Measurements from ENCODE around the gene MYH10. TPM values are rescaled to one million over a fixed set of nuclear protein-coding genes. Genes with fewer than 3 reads are reported as not detected.

Gene MYH10
- total and polyA plus RNA-seq, 5 donors from 2014 or later: 0.67 to 4.0 (median 1.1) TPM

DNA sequence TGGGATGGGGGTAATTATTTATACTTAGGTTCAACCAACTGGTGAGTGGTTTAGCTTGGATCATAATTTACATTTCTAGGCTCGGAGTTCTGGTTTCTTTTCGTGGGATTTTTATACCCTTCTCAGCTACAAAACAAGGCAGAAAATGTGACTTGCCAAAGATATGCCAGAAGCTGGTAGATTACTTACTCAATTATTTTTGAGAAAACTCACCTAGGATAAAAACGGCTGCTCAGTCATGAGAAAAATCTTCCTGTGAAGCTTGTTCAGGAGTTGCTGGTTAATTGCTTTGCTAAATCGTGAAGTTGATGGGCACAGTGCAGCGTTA is 193.7 kb downstream of the MYH10 start:
- Mint-ChIP-seq H3K27me3 (peaks cover 5% of the 10 kb centered on the region), H3K4me3 (peak overlapping the region; percentile 96 to 100 (median 98))
- no peaks in the 10 kb centered on the region for H3K27me3 ChIP-seq (ENCODE audit: control insufficient read depth, insufficient read depth, low read length)

DNA sequence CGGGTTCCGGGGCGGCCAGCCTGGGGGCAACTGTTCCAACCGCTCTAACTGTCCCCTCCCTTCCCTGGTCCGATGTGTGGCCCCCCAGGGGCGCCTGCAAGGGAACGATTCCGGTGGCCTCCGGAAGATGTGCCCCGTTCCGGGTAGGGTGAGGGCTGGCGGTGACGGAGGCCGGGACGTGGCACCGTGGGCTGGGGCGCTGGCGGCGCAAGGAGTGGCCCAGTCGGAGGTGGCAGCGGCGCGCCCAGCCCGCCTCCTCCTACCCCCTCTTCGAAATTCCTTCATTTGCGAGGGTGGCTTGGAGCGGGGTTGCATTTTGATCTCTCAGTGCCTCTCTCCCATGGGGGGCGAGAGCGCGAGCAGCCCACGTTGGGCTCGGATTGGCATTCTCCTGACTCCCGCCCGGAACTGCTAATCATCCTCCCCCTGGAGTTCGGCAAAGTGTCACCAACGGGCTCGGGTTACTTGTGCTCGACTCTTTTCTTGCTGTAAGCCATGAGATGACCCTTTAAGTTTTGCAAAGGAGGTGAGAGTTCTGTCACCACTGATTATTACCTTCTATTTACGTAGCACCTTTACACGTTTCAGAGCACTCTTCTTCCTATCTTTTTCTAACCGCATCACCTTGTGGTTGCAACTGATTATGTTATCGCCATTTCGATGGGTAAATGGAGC is 194.2 kb downstream of the MYH10 start:
- H3K4me3 Mint-ChIP-seq: peak overlapping the region; percentile 96 to 100 (median 98)
- H3K27ac ChIP-seq (ENCODE audit: insufficient read depth, low read length, poor library complexity, severe bottlenecking): peak overlapping the region; percentile 100
- no peaks in the 10 kb centered on the region for H3K9me3 Mint-ChIP-seq
- H3K4me3 ChIP-seq (ENCODE audit: low read depth, low read length): peak overlapping the region; percentile 98
- H3K27me3 Mint-ChIP-seq: peaks cover 5% of the 10 kb centered on the region
- no peaks in the 10 kb centered on the region for H3K27me3 ChIP-seq (ENCODE audit: control insufficient read depth, insufficient read depth, low read length)
- H3K36me3 Mint-ChIP-seq: peaks cover 10% of the 10 kb centered on the region
- H3K36me3 ChIP-seq (ENCODE audit: control insufficient read depth, insufficient read depth, low read length): no peaks in the 10 kb centered on the region
- DNase-seq: peak; percentile 55 to 77 (median 68)
- H3K27ac Mint-ChIP-seq: peak overlapping the region; percentile 89 to 99 (median 98)
- H3K4me1 ChIP-seq (ENCODE audit: control insufficient read depth, insufficient read depth, low read length, poor library complexity, severe bottlenecking): peaks cover 35% of the 10 kb centered on the region
- peak; percentile 50 to 53 for ATAC-seq (ENCODE audit: low read depth in 2 of 2)
- no peaks in the 10 kb centered on the region for H3K9me3 ChIP-seq (ENCODE audit: control insufficient read depth in 2 of 2, low read length in 2 of 2)
- peaks cover 25 to 55% (median 39%) of the 10 kb centered on the region in 4 donors for H3K4me1 Mint-ChIP-seq

More for the DNA sequence above, 193.7 kb downstream of the MYH10 start:
- Mint-ChIP-seq H3K9me3 (no peaks in the 10 kb centered on the region), H3K36me3 (peaks cover 10% of the 10 kb centered on the region), H3K4me1 (peaks cover 29 to 60% (median 45%) of the 10 kb centered on the region in 4 donors), H3K27ac (peak overlapping the region; percentile 89 to 99 (median 98))
- DNase-seq: no peak
- Histone ChIP-seq H3K4me1 (ENCODE audit: control insufficient read depth, insufficient read depth, low read length, poor library complexity, severe bottlenecking) (peaks cover 38% of the 10 kb centered on the region), H3K4me3 (ENCODE audit: low read depth, low read length) (peak overlapping the region; percentile 98), H3K9me3 (ENCODE audit: control insufficient read depth in 2 of 2, low read length in 2 of 2) (no peaks in the 10 kb centered on the region), H3K36me3 (ENCODE audit: control insufficient read depth, insufficient read depth, low read length) (no peaks in the 10 kb centered on the region), H3K27ac (ENCODE audit: insufficient read depth, low read length, poor library complexity, severe bottlenecking) (peak overlapping the region; percentile 100)
- no peak for ATAC-seq (ENCODE audit: low read depth in 2 of 2)

DNA sequence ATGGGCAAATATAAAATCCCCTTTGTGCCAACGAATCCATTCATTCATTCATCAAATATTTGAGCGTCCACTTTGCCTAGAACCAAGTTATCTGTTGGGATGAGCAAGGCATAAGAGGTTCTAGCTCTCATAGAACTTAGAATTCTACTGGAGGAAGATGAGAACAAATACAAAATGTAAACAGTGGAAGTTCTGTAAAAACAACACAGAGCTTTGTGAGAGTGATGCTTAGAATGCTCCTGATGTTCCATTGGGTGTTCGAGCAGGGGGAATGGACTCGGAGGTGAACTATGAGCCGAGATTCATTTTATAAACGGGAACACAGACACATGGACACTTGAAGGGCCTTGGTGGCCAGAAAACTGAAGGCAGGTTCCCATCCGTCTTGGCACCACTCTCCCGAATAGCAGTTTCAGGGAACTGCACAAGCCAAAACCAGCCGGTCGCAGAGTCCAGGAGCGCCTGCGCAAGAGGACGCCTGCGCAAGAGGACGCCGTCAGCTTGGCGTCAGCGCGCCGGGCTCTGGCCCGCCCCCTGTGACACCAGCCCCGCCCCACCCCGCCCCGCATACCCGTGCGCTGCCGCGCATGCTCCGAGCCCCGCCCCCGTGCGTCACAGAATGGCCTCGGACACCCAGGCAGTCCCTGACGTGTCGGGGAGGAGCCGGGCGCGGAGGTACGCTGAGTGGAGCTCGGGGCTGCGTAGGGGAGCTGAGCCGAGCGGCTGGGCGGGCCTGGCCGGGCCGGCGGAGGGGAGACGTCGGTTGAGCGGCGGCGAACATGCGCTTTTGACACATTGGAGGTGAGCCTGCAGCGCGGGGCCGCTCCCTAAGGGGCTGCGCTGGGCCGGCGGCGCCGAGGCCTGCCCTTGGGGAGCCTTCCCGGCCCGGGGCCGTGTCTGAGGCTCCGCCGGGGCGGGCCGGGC is 195.0 kb downstream of the MYH10 start, which contains the start of gene NDEL1:
TSS of gene NDEL1 (plus strand) at position 640 of the 924 bp plus-strand sequence. CDS start 8,388 bp downstream, outside the sequence.
- peaks cover 29% of the 10 kb centered on the region for H3K4me1 ChIP-seq (ENCODE audit: control insufficient read depth, insufficient read depth, low read length, poor library complexity, severe bottlenecking)
- H3K27ac ChIP-seq (ENCODE audit: insufficient read depth, low read length, poor library complexity, severe bottlenecking): peak within 1 kb of the TSS; percentile 100
- no peaks in the 10 kb centered on the region for H3K27me3 ChIP-seq (ENCODE audit: control insufficient read depth, insufficient read depth, low read length)
- peak within 1 kb of the TSS; percentile 98 for H3K4me3 ChIP-seq (ENCODE audit: low read depth, low read length)
- Mint-ChIP-seq H3K36me3 (peaks cover 6% of the 10 kb centered on the region), H3K27ac (peak within 1 kb of the TSS; percentile 89 to 99 (median 98)), H3K4me3 (peak within 1 kb of the TSS; percentile 96 to 100 (median 98)), H3K4me1 (peaks cover 18 to 47% (median 32%) of the 10 kb centered on the region in 4 donors), H3K27me3 (peaks cover 5% of the 10 kb centered on the region), H3K9me3 (no peaks in the 10 kb centered on the region)
- DNase-seq (peak; percentile 98 to 99 (median 99)), ATAC-seq (ENCODE audit: low read depth in 2 of 2) (peak; percentile 96 to 97)
- H3K9me3 ChIP-seq (ENCODE audit: control insufficient read depth in 2 of 2, low read length in 2 of 2): no peaks in the 10 kb centered on the region
- H3K36me3 ChIP-seq (ENCODE audit: control insufficient read depth, insufficient read depth, low read length): no peaks in the 10 kb centered on the region

DNA sequence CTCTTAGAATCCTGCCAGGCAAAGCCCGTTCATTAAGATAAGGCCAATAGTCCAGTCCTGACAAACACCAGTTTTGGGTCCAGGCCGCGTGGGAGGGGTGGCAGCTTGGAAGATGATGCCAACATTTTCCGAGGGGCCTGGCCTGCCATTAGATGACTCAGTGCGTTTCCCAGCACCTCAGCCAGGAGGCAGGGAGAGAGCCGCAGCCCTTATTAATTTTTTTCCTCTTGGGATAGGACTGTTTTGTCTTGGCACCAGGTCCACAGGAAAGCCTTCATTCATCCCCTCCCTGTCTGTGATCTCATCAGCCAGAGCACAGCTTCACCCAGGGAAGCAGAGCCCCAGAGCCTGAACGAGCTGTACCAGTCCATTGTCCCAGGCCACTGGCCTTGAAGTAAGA is 199.6 kb downstream of the MYH10 start:
- no peaks in the 10 kb centered on the region for H3K36me3 Mint-ChIP-seq
- DNase-seq: no peak
- H3K4me1 Mint-ChIP-seq: peaks cover 3 to 8% (median 7%) of the 10 kb centered on the region in 4 donors
- H3K4me3 Mint-ChIP-seq: no peak overlapping the region
- no peaks in the 10 kb centered on the region for H3K9me3 Mint-ChIP-seq
- no peak overlapping the region for H3K27ac Mint-ChIP-seq
- H3K4me3 ChIP-seq (ENCODE audit: low read depth, low read length): no peak overlapping the region
- H3K27me3 ChIP-seq (ENCODE audit: control insufficient read depth, insufficient read depth, low read length): no peaks in the 10 kb centered on the region
- H3K27ac ChIP-seq (ENCODE audit: insufficient read depth, low read length, poor library complexity, severe bottlenecking): no peak overlapping the region
- H3K4me1 ChIP-seq (ENCODE audit: control insufficient read depth, insufficient read depth, low read length, poor library complexity, severe bottlenecking): peaks cover 6% of the 10 kb centered on the region
- no peaks in the 10 kb centered on the region for H3K9me3 ChIP-seq (ENCODE audit: control insufficient read depth in 2 of 2, low read length in 2 of 2)
- peaks cover 11% of the 10 kb centered on the region for H3K27me3 Mint-ChIP-seq
- no peaks in the 10 kb centered on the region for H3K36me3 ChIP-seq (ENCODE audit: control insufficient read depth, insufficient read depth, low read length)
- no peak for ATAC-seq (ENCODE audit: low read depth in 2 of 2)

DNA sequence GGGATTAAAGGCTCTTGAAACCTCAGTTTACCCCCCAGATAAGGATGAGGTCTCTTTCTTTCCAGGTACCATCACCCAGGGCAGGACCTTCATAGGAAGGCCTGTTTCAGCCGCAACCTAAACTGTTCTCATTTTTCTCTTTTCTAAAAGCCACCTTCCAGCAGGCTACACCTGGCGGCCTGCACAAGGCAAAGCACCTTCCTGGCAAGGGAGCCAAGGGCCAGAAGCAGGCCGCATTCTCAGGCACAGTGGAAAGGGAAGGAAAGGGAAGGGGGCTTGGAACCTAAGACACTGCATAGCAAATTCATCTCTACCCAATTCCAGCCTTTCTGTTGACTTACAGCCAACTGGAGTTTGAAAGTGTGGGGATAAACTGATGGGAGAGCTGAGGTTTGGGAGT is 203.7 kb downstream of the MYH10 start:
- ATAC-seq (ENCODE audit: low read depth in 2 of 2) (no peak), DNase-seq (no peak)
- Mint-ChIP-seq H3K27me3 (peaks cover 29% of the 10 kb centered on the region), H3K4me1 (no peaks in the 10 kb centered on the region), H3K27ac (peak overlapping the region in 1 of 3 donors; percentile 66), H3K4me3 (no peak overlapping the region), H3K9me3 (peaks cover 0 to 2% (median 0%) of the 10 kb centered on the region in 7 donors), H3K36me3 (no peaks in the 10 kb centered on the region)
- H3K27ac ChIP-seq (ENCODE audit: insufficient read depth, low read length, poor library complexity, severe bottlenecking): no peak overlapping the region
- H3K4me1 ChIP-seq (ENCODE audit: control insufficient read depth, insufficient read depth, low read length, poor library complexity, severe bottlenecking): no peaks in the 10 kb centered on the region
- H3K27me3 ChIP-seq (ENCODE audit: control insufficient read depth, insufficient read depth, low read length): peaks cover 5% of the 10 kb centered on the region
- no peaks in the 10 kb centered on the region for H3K36me3 ChIP-seq (ENCODE audit: control insufficient read depth, insufficient read depth, low read length)
- no peaks in the 10 kb centered on the region for H3K9me3 ChIP-seq (ENCODE audit: control insufficient read depth in 2 of 2, low read length in 2 of 2)
- no peak overlapping the region for H3K4me3 ChIP-seq (ENCODE audit: low read depth, low read length)

DNA sequence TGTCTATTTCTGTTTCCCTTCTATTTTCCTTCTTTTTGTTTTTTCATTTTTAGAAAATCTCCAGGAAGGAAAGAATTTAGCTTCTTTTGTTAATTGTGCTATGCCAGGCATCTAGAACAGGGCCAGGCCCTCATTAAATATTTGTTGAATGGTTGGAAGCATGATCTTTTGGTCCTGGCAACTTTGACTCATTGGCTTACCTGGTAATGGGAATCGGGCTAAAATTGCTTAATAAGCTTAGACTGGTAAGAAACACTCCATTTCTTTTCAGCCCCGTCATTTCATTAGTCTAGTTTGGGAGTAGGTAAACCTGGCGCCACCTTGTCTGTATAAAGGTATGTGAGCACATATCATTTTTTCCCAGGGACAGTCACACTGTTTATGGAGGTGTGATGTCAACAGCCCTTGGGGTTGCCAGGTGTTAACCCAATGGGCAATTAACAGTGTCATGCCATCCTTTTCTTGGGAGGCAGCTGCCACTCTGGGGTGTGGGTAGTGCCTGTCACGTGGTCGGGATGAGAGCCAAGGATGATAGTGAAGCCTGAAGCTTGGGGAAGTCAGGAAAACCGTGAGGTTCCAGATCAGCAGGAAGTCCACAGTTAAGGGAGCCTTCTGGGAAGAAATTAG is 204.3 kb downstream of the MYH10 start:
- Mint-ChIP-seq H3K4me1 (no peaks in the 10 kb centered on the region), H3K27me3 (peaks cover 31% of the 10 kb centered on the region), H3K9me3 (peaks cover 0 to 2% (median 0%) of the 10 kb centered on the region in 7 donors), H3K27ac (peak overlapping the region in 1 of 3 donors; percentile 66), H3K4me3 (no peak overlapping the region), H3K36me3 (no peaks in the 10 kb centered on the region)
- no peak overlapping the region for H3K27ac ChIP-seq (ENCODE audit: insufficient read depth, low read length, poor library complexity, severe bottlenecking)
- peaks cover 5% of the 10 kb centered on the region for H3K27me3 ChIP-seq (ENCODE audit: control insufficient read depth, insufficient read depth, low read length)
- H3K4me3 ChIP-seq (ENCODE audit: low read depth, low read length): no peak overlapping the region
- no peak for ATAC-seq (ENCODE audit: low read depth in 2 of 2)
- no peaks in the 10 kb centered on the region for H3K36me3 ChIP-seq (ENCODE audit: control insufficient read depth, insufficient read depth, low read length)
- no peak for DNase-seq
- no peaks in the 10 kb centered on the region for H3K9me3 ChIP-seq (ENCODE audit: control insufficient read depth in 2 of 2, low read length in 2 of 2)
- H3K4me1 ChIP-seq (ENCODE audit: control insufficient read depth, insufficient read depth, low read length, poor library complexity, severe bottlenecking): no peaks in the 10 kb centered on the region

Data from CD4-positive, CD25-positive, alpha-beta regulatory T cell (primary cell).